Heart left ventricle (tissue), 16 donors: ENCODE results near the gene SAP30BP. TPM values are rescaled to one million over a fixed set of nuclear protein-coding genes. Genes with fewer than 3 reads are reported as not detected.
A peak's percentile ranks its signal among the peaks of the same experiment; 100 is the strongest.

ENCODE experiments used
- ATAC-seq, 4 donors: fragments of 200-7000 bp; cut with Tn5 transposase; one replicate each; pipeline ENCODE4 v1.9.1; 2020 to 2022; ENCODE audit warnings: moderate library complexity in 4 of 4, mild to moderate bottlenecking in 3 of 4, moderate number of reproducible peaks in 1 of 4
- DNase-seq, 5 donors: peaks; one replicate each; pipeline ENCODE4 v3.0.0-alpha.2; 2020
- H3K27ac ChIP-seq, 12 donors: fragments of 200-600 bp; sonication (generic) in 4 of 12; one replicate each; pipeline versions ENCODE4 v1.5.0 to v1.8.0; 2016 to 2022; ENCODE audit warnings: mild to moderate bottlenecking in 2 of 12
- H3K27me3 ChIP-seq, 9 donors: fragments of 200-600 bp; sonication (generic) in 2 of 9; one replicate each; pipeline versions ENCODE4 v1.5.1 to v1.8.0; 2016 to 2022; ENCODE audit warnings: mild to moderate bottlenecking in 3 of 9
- H3K36me3 ChIP-seq, 9 donors: fragments of 200-600 bp; sonication (generic) in 2 of 9; one replicate each; pipeline versions ENCODE4 v1.5.0 to v1.8.0; 2018 to 2022; ENCODE audit warnings: mild to moderate bottlenecking in 2 of 9
- H3K4me1 ChIP-seq, 12 donors: fragments of 200-600 bp; sonication (generic) in 4 of 12; one replicate each; pipeline versions ENCODE4 v1.5.0 to v1.8.0; 2016 to 2022; ENCODE audit warnings: mild to moderate bottlenecking in 3 of 12
- H3K4me3 ChIP-seq, 12 donors: fragments of 200-600 bp; sonication (generic) in 4 of 12; one replicate each; pipeline versions ENCODE4 v1.5.0 to v1.8.0; 2017 to 2022; ENCODE audit warnings: mild to moderate bottlenecking in 9 of 12, moderate library complexity in 4 of 12
- H3K9me3 ChIP-seq, 12 donors: fragments of 200-600 bp; sonication (generic) in 4 of 12; one replicate each; pipeline versions ENCODE4 v1.5.0 to v1.8.0; 2016 to 2022; ENCODE audit warnings: mild to moderate bottlenecking in 1 of 12
- CTCF ChIP-seq, 12 donors: fragments of 200-600 bp; sonication (generic) in 4 of 12; IDR thresholded peaks; one replicate each; pipeline versions ENCODE4 v1.5.0 to v1.8.0; 2018 to 2022; ENCODE audit warnings: antibody characterized with exemption in 12 of 12, mild to moderate bottlenecking in 5 of 12
- POLR2A ChIP-seq, 2 donors: fragments of 450-650 bp; IDR thresholded peaks; one replicate each; pipeline ENCODE4 v1.6.1; 2017; ENCODE audit warnings: antibody characterized with exemption in 2 of 2, mild to moderate bottlenecking in 2 of 2, moderate library complexity in 2 of 2
- WGBS, 4 donors: extraction: QIAGEN DNeasy Blood & Tissue Kit in 2 of 4; methylation state at CpG; one replicate each; pipeline versions ENCODE4 v1.1.5 to v1.1.7; 2013 to 2018; 5-methylcytosine and 5-hydroxymethylcytosine counted together
- intact Hi-C, 10 donors: fragments of 100-400 bp; cut with DNase I; formaldehyde crosslinking; loops; one replicate each; pipeline versions ENCODE4 v1.11.1 to v1.14.2; 2022
- polyA plus RNA-seq, 2 donors: library from polyadenylated mRNA; stranded (reverse); fragments of 200-250 nt; gene quantifications; one replicate each; pipeline ENCODE4 v1.2.3, GENCODE V29; 2013
- total RNA-seq, 9 donors: library from RNA; depleted of rRNA in 2 of 9; stranded (reverse); fragments of >200 nt in 2 of 9; fragmentation: NEBNext Ultra II Directional in 3 of 9; extraction: Animal tissue kit (Norgen Biotek cat#: 25700) in 3 of 9; gene quantifications; one replicate each; pipeline versions ENCODE4 v1.1.0 to v1.2.4, GENCODE V29; 2016 to 2023
- donor health status: ischemic (EF 13 %, LVEDD 7.1; RV severe dilation, severe dysfunction).
- donor health status: healthy with polysubstance abuse.
- donor health status: DM: no; HTN: yes; CAD: no.
- donor health status: DM: no; HTN: no; CAD: no.
- donor health status: ischemic (EF 25% LVEDD 6.9; RV normal size, moderate dysfunction).
- donor health status: ischemic (EF 25% LVEDD 5.7; RV mildly dilated, moderate dysfunction).
- donor health status: healthy.
- donor health status: DM: yes; HTN: yes; CAD: no.
- donor health status: ischemic (EF 35%, LVEDD 5.7; RV mildly dilated, moderate dysfunction).
- donor health status: nonischemic (EF 11% LVEDD 7.7; RV severe dilation, severe dysfunction).
- donor health status: DM: yes; HTN: yes; CAD: no.
- donor health status: PGD.
- donor health status: ischemic (EF 29% LVEDD 5.4; RV normal size, mild dysfunction).
- donor health status: nonischemic (EF 23%, LVEDD 6.1; RV moderate dilation, normal function).

Gene SAP30BP
- total and polyA plus RNA-seq, 11 donors = 40.9 to 121 (median 54.6) TPM

- intact Hi-C loops = no loop called here
- Histone ChIP-seq H3K4me3 (no peak overlapping the region), H3K36me3 (peaks cover 0 to 71% (median 26%) of the 10 kb centered on the region in 9 donors), H3K27ac (no peak overlapping the region), H3K9me3 (no peaks in the 10 kb centered on the region), H3K27me3 (no peaks in the 10 kb centered on the region), H3K4me1 (peaks cover 0 to 4% (median 0%) of the 10 kb centered on the region in 12 donors)
- TF ChIP-seq CTCF (IDR thresholded peaks at IDR 0.05) (no peak), POLR2A (IDR thresholded peaks at IDR 0.05) (no peak)
- 90 to 96% (median 94%) methylated on average over 10 of the region's 10 CpGs for WGBS, 4 donors
- DNase-seq (no peak), ATAC-seq (no peak)
These were observed 40.0 kb upstream of the SAP30BP start for GRCh38 chr17:75627094-75627493.

DNA sequence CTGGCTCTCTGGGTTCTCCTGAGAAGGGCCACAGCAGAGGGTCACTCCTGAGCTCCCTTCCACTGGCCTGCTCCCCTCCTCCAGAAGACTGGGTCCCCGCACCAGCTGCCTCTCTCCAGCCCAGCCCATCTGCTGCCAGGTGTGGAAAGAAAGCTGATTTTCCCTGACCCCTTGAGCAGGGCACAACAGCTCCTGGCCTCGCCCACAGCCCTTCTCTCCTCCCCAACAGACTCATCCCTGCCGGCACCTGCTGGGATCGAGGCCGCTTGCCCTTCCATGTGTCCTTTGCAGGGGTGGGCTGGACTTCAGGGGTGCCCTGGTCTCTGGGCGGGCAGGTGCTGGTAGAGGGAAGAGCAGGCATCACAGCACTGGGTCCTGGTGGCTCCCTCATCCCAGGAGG lies 38.7 kb upstream of the SAP30BP start:
- no peaks in the 10 kb centered on the region for H3K9me3 ChIP-seq
- no peak for TF ChIP-seq POLR2A (IDR thresholded peaks at IDR 0.05)
- TF ChIP-seq CTCF (IDR thresholded peaks at IDR 0.05) = no peak
- H3K27ac ChIP-seq = no peak overlapping the region
- H3K27me3 ChIP-seq = no peaks in the 10 kb centered on the region
- 73 to 91% (median 87%) methylated on average over 6 of the region's 6 CpGs; no CpG with 5 or more reads in 1 of the 4 donors for WGBS, 4 donors
- ATAC-seq (no peak), DNase-seq (no peak)
- H3K36me3 ChIP-seq = peaks cover 0 to 60% (median 25%) of the 10 kb centered on the region in 9 donors
- peaks cover 4 to 15% (median 10%) of the 10 kb centered on the region in 12 donors for H3K4me1 ChIP-seq
- intact Hi-C loops = no loop called here
- no peak overlapping the region for H3K4me3 ChIP-seq

DNA sequence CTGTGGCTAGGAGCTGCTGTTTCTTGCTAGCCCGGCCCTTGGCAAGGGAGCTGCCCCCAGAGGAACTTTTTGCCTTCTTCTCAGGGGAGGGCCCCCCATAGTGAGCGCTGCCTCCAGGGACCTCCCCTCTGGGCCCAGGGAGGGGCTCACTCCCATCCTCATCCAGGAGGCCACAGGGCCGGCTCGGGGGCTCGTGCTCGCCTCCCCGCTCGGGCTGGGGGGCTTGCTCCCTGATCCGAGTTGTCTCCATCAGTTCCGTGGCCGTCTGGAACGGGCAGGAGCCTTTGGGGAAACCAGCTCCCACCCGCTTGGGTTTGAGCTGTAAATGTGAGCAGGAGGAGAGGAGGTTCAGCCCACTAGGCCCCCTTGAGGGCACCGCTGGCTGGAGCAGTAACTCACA lies 38.0 kb upstream of the SAP30BP start:
- Histone ChIP-seq H3K27ac (no peak overlapping the region), H3K9me3 (no peaks in the 10 kb centered on the region), H3K36me3 (peaks cover 0 to 54% (median 25%) of the 10 kb centered on the region in 9 donors), H3K4me1 (peaks cover 10 to 22% (median 16%) of the 10 kb centered on the region in 12 donors), H3K27me3 (no peaks in the 10 kb centered on the region), H3K4me3 (no peak overlapping the region)
- ATAC-seq = no peak
- WGBS, 4 donors = 72 to 82% (median 77%) methylated on average over 11 to 14 of the region's 14 CpGs
- no peak for TF ChIP-seq POLR2A (IDR thresholded peaks at IDR 0.05)
- TF ChIP-seq CTCF (IDR thresholded peaks at IDR 0.05) = no peak
- intact Hi-C loops = no loop called here
- DNase-seq = peak in 1 of 5 donors; percentile 52

GRCh38 chr17:75630071-75630917 lies 36.8 kb upstream of the SAP30BP start:
- Histone ChIP-seq H3K27ac (no peak overlapping the region), H3K27me3 (no peaks in the 10 kb centered on the region), H3K36me3 (peaks cover 0 to 45% (median 19%) of the 10 kb centered on the region in 9 donors), H3K4me3 (no peak overlapping the region), H3K9me3 (no peaks in the 10 kb centered on the region), H3K4me1 (peaks cover 13 to 31% (median 22%) of the 10 kb centered on the region in 12 donors)
- WGBS, 4 donors = 76 to 94% (median 88%) methylated on average over 16 to 26 of the region's 26 CpGs
- ATAC-seq (no peak), DNase-seq (peak in 1 of 5 donors; percentile 66)
- TF ChIP-seq POLR2A (IDR thresholded peaks at IDR 0.05) = no peak
- TF ChIP-seq CTCF (IDR thresholded peaks at IDR 0.05) = no peak
- intact Hi-C loops = loop anchor here in 3 of 10 donors (2.0 to 5.0 kb wide), 2 partner anchors 117 to 119 kb away; no protein-coding TSS in a partner anchor
